Upper lobe of left lung (tissue), 4 donors: Measurements from ENCODE around the gene GP1BA.

Experiments
- CTCF ChIP-seq, 6 experiments: fragments of 450-650 bp in 4 of 6; fragments of 200-600 bp in 2 of 6; sonication (generic) in 2 of 6; IDR thresholded peaks; one replicate each; pipeline ENCODE4 v1.5.1; 2016 to 2019; ENCODE audit warnings: antibody characterized with exemption in 6 of 6
- POLR2A ChIP-seq, 4 donors: fragments of 450-650 bp; IDR thresholded peaks; one replicate each; pipeline ENCODE4 v1.5.1; 2016 to 2017; ENCODE audit warnings: antibody characterized with exemption in 4 of 4, mild to moderate bottlenecking in 2 of 4
- POLR2AphosphoS5 ChIP-seq, 2 donors: sonication (generic); formaldehyde crosslinking; IDR thresholded peaks; one replicate each; pipeline ENCODE4 v1.5.1; 2017; ENCODE audit warnings: antibody characterized with exemption in 2 of 2

GRCh38 chr17:4901648-4902344, 30.3 kb upstream of the GP1BA start:
- TF ChIP-seq CTCF (IDR thresholded peaks at IDR 0.05) (no peak), POLR2AphosphoS5 (IDR thresholded peaks at IDR 0.05) (peak in 1 of 2 donors; percentile 44), POLR2A (IDR thresholded peaks at IDR 0.05) (peak in 1 of 4 donors; percentile 28)
